Psoas muscle (tissue), 8 donors: Measurements from ENCODE around the gene COG5. TPM values are rescaled to one million over a fixed set of nuclear protein-coding genes. Genes with fewer than 3 reads are reported as not detected.
A peak's percentile ranks its signal among the peaks of the same experiment; 100 is the strongest.

Source experiments
- ATAC-seq, 4 donors: fragments of 200-7000 bp; cut with Tn5 transposase; one replicate each; pipeline ENCODE4 v1.9.1; 2020; ENCODE audit warnings: moderate library complexity in 3 of 4, mild to moderate bottlenecking in 2 of 4
- DNase-seq, 2 donors: peaks; one replicate each; pipeline ENCODE4 v3.0.0-alpha.2; 2020
- H3K27ac ChIP-seq: fragments of 200-600 bp; one replicate; pipeline ENCODE4 v1.8.0; 2022
- H3K27me3 ChIP-seq, 3 donors: fragments of 200-600 bp in 1 of 3; one replicate each; pipeline versions ENCODE4 v1.6.1 to v1.8.0; 2013 to 2022; ENCODE audit warnings: low read length in 2 of 3, mild to moderate bottlenecking in 2 of 3, moderate library complexity in 1 of 3; ENCODE audit not compliant: insufficient read depth in 3 of 3
- H3K36me3 ChIP-seq, 2 donors: fragments of 200-600 bp in 1 of 2; one replicate each; pipeline versions ENCODE4 v1.6.1 to v1.8.0; 2013 to 2022; ENCODE audit warnings: low read depth in 1 of 2, mild to moderate bottlenecking in 1 of 2, moderate library complexity in 1 of 2; ENCODE audit not compliant: insufficient read depth in 1 of 2
- H3K4me1 ChIP-seq: fragments of 200-600 bp; one replicate; pipeline ENCODE4 v1.8.0; 2022
- H3K4me3 ChIP-seq: fragments of 200-600 bp; one replicate; pipeline ENCODE4 v1.8.0; 2022; ENCODE audit warnings: mild to moderate bottlenecking
- H3K9me3 ChIP-seq: fragments of 200-600 bp; one replicate; pipeline ENCODE4 v1.8.0; 2022
- WGBS, 3 donors: extraction: QIAGEN DNeasy Blood & Tissue Kit; methylation state at CpG; one replicate each; pipeline versions ENCODE4 v1.1.6 to v1.1.7; 2013; 5-methylcytosine and 5-hydroxymethylcytosine counted together
- intact Hi-C, 2 donors: fragments of 100-400 bp; cut with DNase I; formaldehyde crosslinking; loops; one replicate each; pipeline versions ENCODE4 v1.11.0 to v1.14.2; 2022
- long read RNA-seq, 2 donors: library from polyadenylated mRNA; unstranded; transcript quantifications; one replicate each; pipeline ENCODE4 v2.0.0, GENCODE V29; 2021
- polyA plus RNA-seq, 3 donors: library from polyadenylated mRNA; stranded (reverse); fragments of 200-250 nt; gene quantifications; one replicate each; pipeline ENCODE4 v1.2.3, GENCODE V29; 2013
- total RNA-seq, 4 donors: library from RNA; stranded (reverse); fragmentation: NEBNext Ultra II Directional in 2 of 4; extraction: Animal tissue kit (Norgen Biotek cat#: 25700) in 2 of 4; gene quantifications; one replicate each; pipeline versions ENCODE4 v1.2.1 to v1.2.4, GENCODE V29; 2021 to 2023
- TF ChIP-seq, protein P1 (sequence below): fragments of 200-600 bp; IDR thresholded peaks from one replicate; pipeline ENCODE4 v1.8.0; 2022; ENCODE audit warnings: antibody characterized with exemption
- donor health status: healthy with polysubstance abuse.
- donor health status: DM: no; HTN: no; CAD: no; lungs with moderate emphysema.
- donor health status: Bipolar disorder and iron deficiency.
- donor health status: healthy.
- donor health status: DM: yes; HTN: yes; CAD: no.
- donor health status: DM: no; HTN: no; CAD: no.
- donor health status: DM: no; HTN: no; CAD: no.
- donor health status: DM: yes; HTN: yes; CAD: no.

Gene COG5
- 10 to 100 TPM; 18.8 to 35.1 (median 20.5) TPM for total RNA-seq
- polyA plus RNA-seq = 10 to 100 TPM in 1 of 3 donors, 1 to 10 TPM in 2; 4.8 to 13.5 (median 6.5) TPM
- long read RNA-seq, donor 1, full-length matches to known transcripts = 12 of 18 reads
- long read RNA-seq, donor 1, partial matches to known transcripts = 6 of 18 reads
- long read RNA-seq, donor 1, other reads (novel, unspliced or antisense) = 0 of 18 reads
- long read RNA-seq, donor 2, full-length matches to known transcripts = 10 of 17 reads
- long read RNA-seq, donor 2, partial matches to known transcripts = 2 of 17 reads
- long read RNA-seq, donor 2, other reads (novel, unspliced or antisense) = 5 of 17 reads

DNA sequence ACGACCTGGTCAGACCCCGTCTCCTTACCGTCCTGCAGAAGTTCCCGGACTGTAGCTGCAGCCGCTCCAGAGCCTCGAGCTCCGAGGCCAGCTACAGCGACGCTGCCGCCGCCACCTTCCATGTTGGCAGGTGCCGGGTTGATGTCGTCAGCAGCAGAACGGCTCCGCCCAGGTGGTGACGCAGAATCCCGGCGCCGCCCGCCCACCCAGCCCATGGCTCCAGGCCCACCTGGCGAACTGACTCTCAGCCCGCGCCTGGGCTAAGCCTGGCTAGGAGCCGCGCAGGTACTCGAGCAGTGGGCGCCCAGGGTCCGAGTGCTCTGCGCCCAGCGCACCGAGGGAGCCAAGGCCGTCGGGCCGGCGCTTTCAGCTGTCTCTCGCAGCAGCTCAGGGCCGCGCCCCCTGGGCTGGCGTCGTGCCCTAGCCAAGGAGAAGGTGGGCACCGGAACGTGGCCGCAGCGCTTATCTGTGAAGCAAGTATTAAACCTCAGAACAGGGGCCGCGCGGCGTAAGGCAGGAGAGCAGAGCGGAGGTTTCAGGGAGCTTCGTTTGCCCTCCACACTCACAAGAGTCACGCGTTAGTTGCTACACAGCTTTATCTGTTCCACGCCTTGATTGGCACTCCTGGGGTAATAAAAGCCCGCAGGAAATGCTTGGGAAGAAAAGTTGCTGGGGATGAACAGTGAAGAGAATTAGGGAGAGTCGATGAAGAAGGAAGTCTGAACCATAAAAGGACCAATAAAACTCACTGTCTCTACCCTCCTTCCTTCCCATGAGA, at the start of gene COG5, which contains the start of gene DUS4L:
Gene COG5, minus strand, starts transcription at position 146 of the 778 bp plus-strand sequence. Its CDS starts 24 bp downstream, at position 122.
Gene DUS4L, plus strand, starts transcription at position 197 of the 778 bp plus-strand sequence. CDS start 3,100 bp downstream, outside the sequence.
- peaks cover 0 to 4% of the 10 kb centered on the region in 2 donors for H3K36me3 ChIP-seq
- TF ChIP-seq, protein P1, sequence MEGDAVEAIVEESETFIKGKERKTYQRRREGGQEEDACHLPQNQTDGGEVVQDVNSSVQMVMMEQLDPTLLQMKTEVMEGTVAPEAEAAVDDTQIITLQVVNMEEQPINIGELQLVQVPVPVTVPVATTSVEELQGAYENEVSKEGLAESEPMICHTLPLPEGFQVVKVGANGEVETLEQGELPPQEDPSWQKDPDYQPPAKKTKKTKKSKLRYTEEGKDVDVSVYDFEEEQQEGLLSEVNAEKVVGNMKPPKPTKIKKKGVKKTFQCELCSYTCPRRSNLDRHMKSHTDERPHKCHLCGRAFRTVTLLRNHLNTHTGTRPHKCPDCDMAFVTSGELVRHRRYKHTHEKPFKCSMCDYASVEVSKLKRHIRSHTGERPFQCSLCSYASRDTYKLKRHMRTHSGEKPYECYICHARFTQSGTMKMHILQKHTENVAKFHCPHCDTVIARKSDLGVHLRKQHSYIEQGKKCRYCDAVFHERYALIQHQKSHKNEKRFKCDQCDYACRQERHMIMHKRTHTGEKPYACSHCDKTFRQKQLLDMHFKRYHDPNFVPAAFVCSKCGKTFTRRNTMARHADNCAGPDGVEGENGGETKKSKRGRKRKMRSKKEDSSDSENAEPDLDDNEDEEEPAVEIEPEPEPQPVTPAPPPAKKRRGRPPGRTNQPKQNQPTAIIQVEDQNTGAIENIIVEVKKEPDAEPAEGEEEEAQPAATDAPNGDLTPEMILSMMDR = no peak
- DNase-seq = peak; percentile 82 to 92
- H3K4me3 ChIP-seq = peak within 1 kb of the TSS; percentile 84
- peak; percentile 96 to 98 (median 96) for ATAC-seq
- intact Hi-C loops = loop anchor here in 1 of 2 donors (2.0 to 10.0 kb wide), 4 partner anchors 15 to 362 kb away; partner anchors contain the start of gene DLD
- no peaks in the 10 kb centered on the region for H3K27me3 ChIP-seq
- H3K27ac ChIP-seq = peak within 1 kb of the TSS; percentile 93
- H3K4me1 ChIP-seq = peaks cover 32% of the 10 kb centered on the region
- 0 to 1% (median 0%) methylated on average over 48 to 55 of the region's 55 CpGs for WGBS, 3 donors
- no peaks in the 10 kb centered on the region for H3K9me3 ChIP-seq

GRCh38 chr7:107613439-107613838, 49.7 kb upstream of the COG5 start:
- intact Hi-C loops = no loop called here
- no peak for ATAC-seq

DNA sequence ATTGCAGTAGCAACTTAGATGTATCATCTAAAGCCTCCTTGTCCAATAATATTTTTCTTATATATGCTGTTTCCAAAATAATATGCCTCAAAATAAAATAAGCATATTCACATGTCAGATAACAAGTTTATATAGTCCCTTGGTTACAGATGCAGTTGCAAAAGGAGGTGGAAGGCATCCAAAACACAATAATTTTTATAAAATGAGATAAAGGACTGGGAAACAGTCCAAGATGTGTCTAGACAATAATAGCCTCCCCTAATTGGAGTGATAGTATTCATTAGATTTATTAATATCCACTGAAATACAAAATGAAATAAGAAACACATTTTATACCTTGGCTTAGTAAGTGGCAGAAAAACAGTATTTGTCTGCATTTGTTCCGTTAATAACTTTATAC, 46.6 kb upstream of the COG5 start:
- Histone ChIP-seq H3K36me3 (peaks cover 0 to 26% of the 10 kb centered on the region in 2 donors), H3K4me1 (peaks cover 28% of the 10 kb centered on the region), H3K27me3 (no peaks in the 10 kb centered on the region), H3K9me3 (no peaks in the 10 kb centered on the region), H3K4me3 (peak overlapping the region; percentile 41), H3K27ac (peak overlapping the region; percentile 74)
- no peak for ATAC-seq
- DNase-seq = no peak
- WGBS, 3 donors = 85 to 98% (median 91%) methylated on average over 1 of the region's 1 CpG
- TF ChIP-seq, protein P1 = no peak
- intact Hi-C loops = no loop called here

More at GRCh38 chr7:107613439-107613838, 49.7 kb upstream of the COG5 start:
- Histone ChIP-seq H3K36me3 (peaks cover 3 to 53% of the 10 kb centered on the region in 2 donors), H3K4me1 (peaks cover 28% of the 10 kb centered on the region), H3K9me3 (no peaks in the 10 kb centered on the region), H3K4me3 (no peak overlapping the region), H3K27ac (no peak overlapping the region), H3K27me3 (no peaks in the 10 kb centered on the region)
- TF ChIP-seq, protein P1 = no peak
- no peak for DNase-seq
- WGBS, 3 donors = 88 to 94% (median 89%) methylated on average over 1 of the region's 1 CpG

DNA sequence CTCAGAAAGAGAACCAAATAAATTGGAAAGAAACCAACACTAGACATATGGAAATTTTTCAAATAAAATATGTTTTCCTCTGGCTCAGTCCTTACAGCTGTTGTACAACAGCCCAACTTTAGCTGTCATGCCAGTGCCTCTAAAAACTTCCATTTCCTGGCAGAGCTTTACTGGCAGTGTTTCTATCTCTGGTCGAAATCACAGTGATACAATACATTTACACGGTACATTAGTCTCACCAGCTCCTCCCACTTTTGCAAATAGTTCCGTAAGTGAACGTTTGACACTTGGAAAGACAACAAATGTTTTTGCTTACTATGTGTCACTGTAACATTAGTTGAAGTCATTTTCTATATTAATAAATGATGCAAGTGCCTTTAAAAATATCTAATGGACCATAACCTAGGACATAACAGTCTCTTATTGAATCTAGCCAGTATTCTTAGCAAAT, 46.1 kb upstream of the COG5 start:
- ATAC-seq = peak; percentile 77 to 90 (median 86)
- Histone ChIP-seq H3K36me3 (peaks cover 0 to 24% of the 10 kb centered on the region in 2 donors), H3K4me3 (peak overlapping the region; percentile 41), H3K9me3 (no peaks in the 10 kb centered on the region), H3K27me3 (no peaks in the 10 kb centered on the region), H3K4me1 (peaks cover 28% of the 10 kb centered on the region), H3K27ac (peak overlapping the region; percentile 74)
- TF ChIP-seq, protein P1 = no peak
- intact Hi-C loops = loop anchor here in 1 of 2 donors (5.0 kb wide), 1 partner anchor 148 kb away; no protein-coding TSS in a partner anchor
- WGBS, 3 donors = 14 to 21% (median 21%) methylated on average over 4 of the region's 4 CpGs
- DNase-seq = no peak
